ENCODE results near the gene ERBB2. TPM values are rescaled to one million over a fixed set of nuclear protein-coding genes. Genes with fewer than 3 reads are reported as not detected.
A peak's percentile ranks its signal among the peaks of the same experiment; 100 is the strongest.

Gene ERBB2
- total RNA-seq, 1 experiment from 2014 or later: 216 TPM

- WGBS (ENCODE audit: extremely low coverage, insufficient read length, low lambda C conversion rate): no CpG with 5 or more reads among the region's 22 CpGs
- H3K4me2 ChIP-seq (ENCODE audit: insufficient read depth, insufficient read length, low read length): no peak overlapping the region
- H4K5ac ChIP-seq (ENCODE audit: insufficient read length, low read depth, low read length): no peak overlapping the region
Observed at GRCh38 chr17:39662551-39663339, 37.1 kb upstream of the ERBB2 start.

More at GRCh38 chr17:39662551-39663339, 37.1 kb upstream of the ERBB2 start:
- H3K9me3 Mint-ChIP-seq: no peaks in the 10 kb centered on the region
- H3K27ac Mint-ChIP-seq: peak overlapping the region in 2 of 3 experiments; percentile 7 to 52; a peak in 1 of 7 replicates
- peaks cover 34% of the 10 kb centered on the region for H3K27me3 Mint-ChIP-seq (ENCODE audit: low read depth)
- Histone ChIP-seq H3K9me3 (ENCODE audit: control insufficient read depth, low read depth, low read length) (no peaks in the 10 kb centered on the region), H2BK120ac (ENCODE audit: low read depth, low read length, poor library complexity, severe bottlenecking) (no peak overlapping the region), H3K56ac (ENCODE audit: insufficient read length, low read depth, low read length) (no peak overlapping the region), H4K91ac (ENCODE audit: insufficient read length, low read depth, low read length) (no peak overlapping the region), H4K8ac (replicated peaks; ENCODE audit: insufficient read length, low read depth, low read length) (no peak overlapping the region), H3K18ac (ENCODE audit: insufficient read length, low read depth, low read length) (no peak overlapping the region), H3K14ac (ENCODE audit: insufficient read depth, low read length) (no peak overlapping the region), H3K79me2 (ENCODE audit: insufficient read depth, low read length) (no peaks in the 10 kb centered on the region), H3K27me3 (ENCODE audit: insufficient read depth, low read length) (peaks cover 3% of the 10 kb centered on the region; the same call in 1 of the 2 replicates), H3K4ac (ENCODE audit: low read depth, low read length) (no peak overlapping the region), H3K23ac (ENCODE audit: insufficient read length, low read depth, low read length) (no peak overlapping the region), H3K23me2 (ENCODE audit: insufficient read length, low read depth, low read length, poor library complexity, severe bottlenecking) (peaks cover 3% of the 10 kb centered on the region), H2BK12ac (ENCODE audit: insufficient read length, low read depth, low read length) (no peak overlapping the region), H3K27ac (ENCODE audit: insufficient read length, low read depth, low read length) (no peak overlapping the region), H3K79me1 (ENCODE audit: insufficient read depth, low read depth, low read length, poor library complexity, severe bottlenecking) (no peaks in the 10 kb centered on the region), H2BK20ac (ENCODE audit: low read depth, low read length, poor library complexity, severe bottlenecking) (no peak overlapping the region), H3T11ph (ENCODE audit: low read length) (no peak overlapping the region), H3K9ac (ENCODE audit: extremely low read depth, insufficient read length, low read length) (no peak overlapping the region), H2BK5ac (ENCODE audit: insufficient read length, low read length) (no peak overlapping the region), H2AFZ (ENCODE audit: low read length) (no peak overlapping the region), H4K20me1 (ENCODE audit: control insufficient read depth, insufficient read depth, insufficient read length) (no peaks in the 10 kb centered on the region), H2BK15ac (ENCODE audit: low read depth, low read length) (no peak overlapping the region), H3K4me1 (ENCODE audit: insufficient read depth, low read length) (peaks cover 6% of the 10 kb centered on the region; the same call in 1 of the 2 replicates), H2AK5ac (ENCODE audit: insufficient read length, low read length) (no peak overlapping the region)
- peaks cover 4 to 22% (median 11%) of the 10 kb centered on the region in 3 experiments; a peak in 6 of 7 replicates for H3K36me3 Mint-ChIP-seq (ENCODE audit: insufficient read depth in 1 of 3, low read depth in 3 of 3)
- peak; percentile 72 for DNase-seq
- H3K4me1 Mint-ChIP-seq: peaks cover 29 to 54% of the 10 kb centered on the region in 2 experiments
- H3K4me3 Mint-ChIP-seq: peak overlapping the region in 1 of 2 experiments; percentile 23; a peak in 1 of 5 replicates
- no peak for TF ChIP-seq CTCF (conservative IDR thresholded peaks at IDR 0.05)
